ENCODE results near the gene ARVCF. TPM values are rescaled to one million over a fixed set of nuclear protein-coding genes. Genes with fewer than 3 reads are reported as not detected.

The ARVCF gene
- total RNA-seq, 1 experiment from 2014 or later: 12.0 TPM

DNA sequence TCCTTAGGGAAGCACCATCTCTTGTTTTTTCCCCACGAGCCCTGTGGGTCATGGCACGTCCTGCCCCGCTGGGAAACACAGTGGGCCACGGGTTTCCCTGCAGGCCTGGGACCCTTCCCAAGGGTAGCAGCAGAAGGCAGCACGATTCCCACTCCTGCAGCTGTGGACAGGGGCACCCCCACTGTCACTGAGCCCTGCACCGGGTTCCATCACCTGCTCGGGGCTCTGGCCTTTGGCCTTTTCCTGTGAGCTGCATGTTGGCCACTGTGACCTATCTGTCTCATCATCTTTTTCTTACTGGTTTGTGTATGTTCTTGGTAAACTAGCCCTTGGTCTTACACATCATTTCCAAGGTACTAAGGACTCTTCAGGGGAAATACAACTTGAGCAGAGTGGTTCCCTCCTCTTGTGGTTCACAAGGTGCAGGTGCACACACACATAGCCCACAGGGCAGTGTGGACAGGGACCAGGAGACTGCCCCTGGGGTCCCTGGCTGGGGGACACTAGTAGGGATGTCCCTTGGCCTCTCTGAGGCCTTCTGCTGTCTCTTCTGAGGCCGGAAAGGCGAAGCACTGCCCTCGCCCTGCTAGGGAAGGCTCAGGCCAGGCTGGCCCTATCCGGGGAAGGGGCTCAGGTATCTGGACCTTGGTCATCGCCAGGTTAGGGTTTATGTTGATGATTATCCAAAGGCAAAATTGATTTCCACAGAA, 56.0 kb downstream of the ARVCF start:
- Mint-ChIP-seq H3K9me3 (ENCODE audit: unreplicated experiment) (no peaks in the 10 kb centered on the region), H3K27me3 (ENCODE audit: insufficient read depth, unreplicated experiment) (no peaks in the 10 kb centered on the region), H3K4me1 (ENCODE audit: low read depth, unreplicated experiment) (peaks cover 13% of the 10 kb centered on the region), H3K27ac (ENCODE audit: unreplicated experiment) (peak overlapping the region; percentile 24), H3K4me3 (ENCODE audit: unreplicated experiment) (no peak overlapping the region), H3K36me3 (ENCODE audit: insufficient read depth, unreplicated experiment) (peaks cover 8% of the 10 kb centered on the region)
- ChIA-PET POLR2A (no interaction called here), CTCF (no interaction called here)
- H3K36me3 ChIP-seq (ENCODE audit: control insufficient read depth, insufficient read depth, low read length): peaks cover 4% of the 10 kb centered on the region
- no peak overlapping the region for H3K4me3 ChIP-seq (ENCODE audit: low read depth, low read length)
- peaks cover 57% of the 10 kb centered on the region for H3K4me1 ChIP-seq
- no peaks in the 10 kb centered on the region for H3K9me3 ChIP-seq
- DNase-seq: no peak
- intact Hi-C loops (cut with micrococcal nuclease; ENCODE audit: unreplicated experiment): loop anchor here (10.0 kb wide), 1 partner anchor 154 kb away; the partner anchor contains the start of genes RANBP1 and TRMT2A
- TF ChIP-seq, protein P1, sequence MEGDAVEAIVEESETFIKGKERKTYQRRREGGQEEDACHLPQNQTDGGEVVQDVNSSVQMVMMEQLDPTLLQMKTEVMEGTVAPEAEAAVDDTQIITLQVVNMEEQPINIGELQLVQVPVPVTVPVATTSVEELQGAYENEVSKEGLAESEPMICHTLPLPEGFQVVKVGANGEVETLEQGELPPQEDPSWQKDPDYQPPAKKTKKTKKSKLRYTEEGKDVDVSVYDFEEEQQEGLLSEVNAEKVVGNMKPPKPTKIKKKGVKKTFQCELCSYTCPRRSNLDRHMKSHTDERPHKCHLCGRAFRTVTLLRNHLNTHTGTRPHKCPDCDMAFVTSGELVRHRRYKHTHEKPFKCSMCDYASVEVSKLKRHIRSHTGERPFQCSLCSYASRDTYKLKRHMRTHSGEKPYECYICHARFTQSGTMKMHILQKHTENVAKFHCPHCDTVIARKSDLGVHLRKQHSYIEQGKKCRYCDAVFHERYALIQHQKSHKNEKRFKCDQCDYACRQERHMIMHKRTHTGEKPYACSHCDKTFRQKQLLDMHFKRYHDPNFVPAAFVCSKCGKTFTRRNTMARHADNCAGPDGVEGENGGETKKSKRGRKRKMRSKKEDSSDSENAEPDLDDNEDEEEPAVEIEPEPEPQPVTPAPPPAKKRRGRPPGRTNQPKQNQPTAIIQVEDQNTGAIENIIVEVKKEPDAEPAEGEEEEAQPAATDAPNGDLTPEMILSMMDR (IDR thresholded peaks at IDR 0.05; ENCODE audit: insufficient read depth in 1 of 2, low read depth in 1 of 2, low read length in 1 of 2, severe bottlenecking in 1 of 2, unreplicated experiment in 1 of 2): no peak
- H3K27me3 ChIP-seq (replicated peaks; ENCODE audit: control insufficient read depth, insufficient read depth, low read length): no peaks in the 10 kb centered on the region
- no TSS peak for BruUV-seq (replicated peaks)

DNA sequence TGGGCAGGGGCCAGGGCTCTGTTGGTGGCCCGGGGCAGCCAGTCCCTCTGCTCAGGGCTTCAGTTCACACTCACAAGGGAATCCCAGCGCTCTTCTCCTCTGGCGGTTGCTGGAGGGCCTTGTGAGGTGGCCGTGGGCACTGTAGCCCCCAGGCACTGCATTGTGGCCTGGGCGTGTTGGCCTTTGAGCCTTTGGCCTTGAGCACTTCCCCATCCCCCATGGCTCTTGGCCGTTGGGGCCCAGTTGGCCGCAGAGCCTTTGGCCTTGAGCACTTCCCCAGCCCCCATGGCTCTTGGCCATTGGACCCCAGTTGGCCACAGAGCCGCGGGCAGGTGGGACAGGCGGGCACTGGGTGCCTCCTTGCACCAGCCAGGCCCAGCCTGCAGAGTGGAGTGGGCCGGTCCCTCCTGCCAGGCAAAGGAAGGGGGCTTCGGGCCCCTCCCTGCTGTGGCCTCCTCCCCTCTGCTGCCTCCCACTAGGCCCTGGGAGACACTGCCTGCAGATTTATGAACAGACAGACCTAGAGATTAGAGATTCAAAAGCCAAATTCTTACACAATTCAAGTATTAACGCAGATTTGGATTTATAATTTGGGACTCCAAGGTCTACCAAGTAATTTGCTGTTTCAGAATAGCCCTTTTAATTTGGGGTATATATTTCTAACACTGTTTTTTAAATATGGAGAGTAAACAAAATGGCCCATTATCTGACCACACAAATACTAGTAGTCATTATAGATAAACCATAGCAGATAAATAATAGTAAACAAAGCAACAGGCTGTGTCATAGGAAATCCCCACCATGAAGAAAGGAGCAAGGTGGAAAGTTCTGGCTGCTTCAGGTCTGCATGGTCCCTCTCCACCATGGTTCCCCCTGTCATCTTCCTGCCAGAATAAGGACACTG, 56.8 kb downstream of the ARVCF start:
- POLR2A ChIA-PET: no interaction called here

More for the DNA sequence above, 56.8 kb downstream of the ARVCF start:
- CTCF ChIA-PET: interaction anchor here (1.4 kb wide), 1 partner anchor 11 kb away, joined by 7 read pairs; no protein-coding TSS in a partner anchor
- H3K27ac Mint-ChIP-seq (ENCODE audit: unreplicated experiment): peak overlapping the region; percentile 86
- H3K4me3 Mint-ChIP-seq (ENCODE audit: unreplicated experiment): peak overlapping the region; percentile 70
- intact Hi-C loops (cut with micrococcal nuclease; ENCODE audit: unreplicated experiment): loop anchor here (10.0 kb wide), 1 partner anchor 155 kb away; the partner anchor contains the start of genes RANBP1 and TRMT2A
- no peaks in the 10 kb centered on the region for H3K9me3 ChIP-seq
- peaks cover 13% of the 10 kb centered on the region for H3K4me1 Mint-ChIP-seq (ENCODE audit: low read depth, unreplicated experiment)
- no peak for DNase-seq
- H3K9me3 Mint-ChIP-seq (ENCODE audit: unreplicated experiment): no peaks in the 10 kb centered on the region
- peaks cover 8% of the 10 kb centered on the region for H3K36me3 Mint-ChIP-seq (ENCODE audit: insufficient read depth, unreplicated experiment)
- peaks cover 56% of the 10 kb centered on the region for H3K4me1 ChIP-seq
- H3K4me3 ChIP-seq (ENCODE audit: low read depth, low read length): 0 out of 2 replicates have a peak overlapping the region, but pooled peaks have one; percentile 18
- peaks cover 3% of the 10 kb centered on the region for H3K36me3 ChIP-seq (ENCODE audit: control insufficient read depth, insufficient read depth, low read length)
- H3K27me3 ChIP-seq (replicated peaks; ENCODE audit: control insufficient read depth, insufficient read depth, low read length): no peaks in the 10 kb centered on the region
- BruUV-seq (replicated peaks): no TSS peak
- no peaks in the 10 kb centered on the region for H3K27me3 Mint-ChIP-seq (ENCODE audit: insufficient read depth, unreplicated experiment)
- TF ChIP-seq, protein P1 (IDR thresholded peaks at IDR 0.05; ENCODE audit: insufficient read depth in 1 of 2, low read depth in 1 of 2, low read length in 1 of 2, severe bottlenecking in 1 of 2, unreplicated experiment in 1 of 2): no peak

Measured in Caco-2 (cell line).